Measurements from ENCODE around the gene NTM.

NTM gene

DNA sequence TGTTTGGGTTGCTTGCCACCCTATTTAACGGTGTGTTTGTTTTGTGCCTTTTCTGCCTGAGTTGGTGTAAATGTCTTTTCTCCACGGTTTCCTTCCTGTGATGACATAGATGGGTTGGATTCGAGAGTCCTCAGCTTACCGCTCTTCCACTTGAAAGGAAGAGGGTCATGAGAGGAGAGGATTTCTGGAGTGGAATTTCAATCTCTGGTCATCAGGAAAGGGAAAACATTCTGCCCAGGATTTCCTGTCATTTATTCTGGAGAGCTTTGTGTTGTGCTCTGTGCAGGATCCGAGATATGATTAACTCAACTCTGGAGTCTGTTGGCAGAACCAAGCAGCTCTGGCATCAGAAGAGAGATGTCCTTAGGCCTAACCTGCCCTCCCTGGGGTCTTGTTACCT is 605.2 kb downstream of the NTM start:
- no peak overlapping the region for H3K27ac ChIP-seq (replicated peaks)
- DNase-seq (ENCODE audit: low read depth in 1 of 2, low spot score in 1 of 2), result no peak
- TF ChIP-seq, protein P1, sequence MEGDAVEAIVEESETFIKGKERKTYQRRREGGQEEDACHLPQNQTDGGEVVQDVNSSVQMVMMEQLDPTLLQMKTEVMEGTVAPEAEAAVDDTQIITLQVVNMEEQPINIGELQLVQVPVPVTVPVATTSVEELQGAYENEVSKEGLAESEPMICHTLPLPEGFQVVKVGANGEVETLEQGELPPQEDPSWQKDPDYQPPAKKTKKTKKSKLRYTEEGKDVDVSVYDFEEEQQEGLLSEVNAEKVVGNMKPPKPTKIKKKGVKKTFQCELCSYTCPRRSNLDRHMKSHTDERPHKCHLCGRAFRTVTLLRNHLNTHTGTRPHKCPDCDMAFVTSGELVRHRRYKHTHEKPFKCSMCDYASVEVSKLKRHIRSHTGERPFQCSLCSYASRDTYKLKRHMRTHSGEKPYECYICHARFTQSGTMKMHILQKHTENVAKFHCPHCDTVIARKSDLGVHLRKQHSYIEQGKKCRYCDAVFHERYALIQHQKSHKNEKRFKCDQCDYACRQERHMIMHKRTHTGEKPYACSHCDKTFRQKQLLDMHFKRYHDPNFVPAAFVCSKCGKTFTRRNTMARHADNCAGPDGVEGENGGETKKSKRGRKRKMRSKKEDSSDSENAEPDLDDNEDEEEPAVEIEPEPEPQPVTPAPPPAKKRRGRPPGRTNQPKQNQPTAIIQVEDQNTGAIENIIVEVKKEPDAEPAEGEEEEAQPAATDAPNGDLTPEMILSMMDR (IDR thresholded peaks at IDR 0.05; ENCODE audit: insufficient read depth, low read length), result no peak
- TF ChIP-seq GABPA (IDR thresholded peaks at IDR 0.05; ENCODE audit: low read depth) (no peak), POLR2AphosphoS5 (IDR thresholded peaks at IDR 0.05; ENCODE audit: low read depth) (no peak), SPI1 (IDR thresholded peaks at IDR 0.05; ENCODE audit: borderline replicate concordance, low read depth) (no peak)
- TF ChIP-seq, protein P2, sequence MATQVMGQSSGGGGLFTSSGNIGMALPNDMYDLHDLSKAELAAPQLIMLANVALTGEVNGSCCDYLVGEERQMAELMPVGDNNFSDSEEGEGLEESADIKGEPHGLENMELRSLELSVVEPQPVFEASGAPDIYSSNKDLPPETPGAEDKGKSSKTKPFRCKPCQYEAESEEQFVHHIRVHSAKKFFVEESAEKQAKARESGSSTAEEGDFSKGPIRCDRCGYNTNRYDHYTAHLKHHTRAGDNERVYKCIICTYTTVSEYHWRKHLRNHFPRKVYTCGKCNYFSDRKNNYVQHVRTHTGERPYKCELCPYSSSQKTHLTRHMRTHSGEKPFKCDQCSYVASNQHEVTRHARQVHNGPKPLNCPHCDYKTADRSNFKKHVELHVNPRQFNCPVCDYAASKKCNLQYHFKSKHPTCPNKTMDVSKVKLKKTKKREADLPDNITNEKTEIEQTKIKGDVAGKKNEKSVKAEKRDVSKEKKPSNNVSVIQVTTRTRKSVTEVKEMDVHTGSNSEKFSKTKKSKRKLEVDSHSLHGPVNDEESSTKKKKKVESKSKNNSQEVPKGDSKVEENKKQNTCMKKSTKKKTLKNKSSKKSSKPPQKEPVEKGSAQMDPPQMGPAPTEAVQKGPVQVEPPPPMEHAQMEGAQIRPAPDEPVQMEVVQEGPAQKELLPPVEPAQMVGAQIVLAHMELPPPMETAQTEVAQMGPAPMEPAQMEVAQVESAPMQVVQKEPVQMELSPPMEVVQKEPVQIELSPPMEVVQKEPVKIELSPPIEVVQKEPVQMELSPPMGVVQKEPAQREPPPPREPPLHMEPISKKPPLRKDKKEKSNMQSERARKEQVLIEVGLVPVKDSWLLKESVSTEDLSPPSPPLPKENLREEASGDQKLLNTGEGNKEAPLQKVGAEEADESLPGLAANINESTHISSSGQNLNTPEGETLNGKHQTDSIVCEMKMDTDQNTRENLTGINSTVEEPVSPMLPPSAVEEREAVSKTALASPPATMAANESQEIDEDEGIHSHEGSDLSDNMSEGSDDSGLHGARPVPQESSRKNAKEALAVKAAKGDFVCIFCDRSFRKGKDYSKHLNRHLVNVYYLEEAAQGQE (IDR thresholded peaks at IDR 0.05; ENCODE audit: insufficient replicate concordance, low read depth), result no peak
- H3K27me3 ChIP-seq (ENCODE audit: insufficient read depth, poor library complexity, severe bottlenecking), result no peaks in the 10 kb centered on the region
- H3K4me3 ChIP-seq (replicated peaks; ENCODE audit: insufficient read depth, low read length), result no peak overlapping the region

DNA sequence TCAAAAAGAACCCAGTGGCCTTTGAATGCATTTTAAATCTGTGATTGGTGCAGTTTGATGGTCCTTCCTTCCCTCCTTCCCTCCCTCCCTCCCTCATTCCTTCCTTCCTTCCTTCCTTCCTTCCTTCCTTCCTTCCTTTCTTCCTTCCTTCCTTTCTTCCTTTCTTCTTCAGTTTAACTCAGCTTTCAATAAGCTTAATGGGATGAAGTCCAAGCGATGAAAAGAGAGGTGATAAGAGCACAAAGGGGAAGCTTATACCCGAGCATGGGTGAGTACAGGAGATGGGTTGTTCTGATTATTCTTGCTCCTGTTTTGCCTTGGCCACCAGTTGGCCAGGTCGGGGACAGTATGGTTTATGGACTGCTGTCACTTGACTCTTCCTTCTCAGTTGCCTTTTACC is 605.6 kb downstream of the NTM start:
- H3K27me3 ChIP-seq (ENCODE audit: insufficient read depth, poor library complexity, severe bottlenecking), result no peaks in the 10 kb centered on the region
- TF ChIP-seq POLR2AphosphoS5 (IDR thresholded peaks at IDR 0.05; ENCODE audit: low read depth) (no peak), GABPA (IDR thresholded peaks at IDR 0.05; ENCODE audit: low read depth) (no peak)
- no peak overlapping the region for H3K27ac ChIP-seq (replicated peaks)
- H3K4me3 ChIP-seq (replicated peaks; ENCODE audit: insufficient read depth, low read length), result no peak overlapping the region
- DNase-seq (ENCODE audit: low read depth in 1 of 2, low spot score in 1 of 2), result no peak

DNA sequence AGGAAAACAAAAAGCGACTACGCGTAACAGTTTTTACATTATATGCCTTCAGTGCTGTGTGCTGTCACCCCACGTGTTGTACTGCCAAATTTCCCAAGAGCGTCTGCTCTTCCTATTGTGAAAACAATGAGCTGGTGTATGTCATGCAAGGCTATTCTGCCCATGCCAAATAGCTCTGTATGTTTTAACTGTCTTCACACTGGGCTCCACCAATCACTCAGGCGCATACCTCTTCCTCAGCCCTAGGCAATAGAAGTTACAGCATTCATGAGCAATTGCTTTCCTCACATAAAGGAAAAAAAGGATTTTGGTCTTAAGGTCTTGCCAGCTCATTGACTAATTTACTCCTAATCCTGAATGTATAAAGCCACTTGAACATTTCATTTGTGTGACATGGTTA is 606.8 kb downstream of the NTM start:
- H3K4me3 ChIP-seq (replicated peaks; ENCODE audit: insufficient read depth, low read length), result no peak overlapping the region
- no peak for DNase-seq (ENCODE audit: low read depth in 1 of 2, low spot score in 1 of 2)
- H3K27me3 ChIP-seq (ENCODE audit: insufficient read depth, poor library complexity, severe bottlenecking), result no peaks in the 10 kb centered on the region
- no peak overlapping the region for H3K27ac ChIP-seq (replicated peaks)
- TF ChIP-seq GABPA (IDR thresholded peaks at IDR 0.05; ENCODE audit: low read depth) (no peak), POLR2AphosphoS5 (IDR thresholded peaks at IDR 0.05; ENCODE audit: low read depth) (no peak), SPI1 (IDR thresholded peaks at IDR 0.05; ENCODE audit: borderline replicate concordance, low read depth) (no peak)
- TF ChIP-seq, protein P2 (IDR thresholded peaks at IDR 0.05; ENCODE audit: insufficient replicate concordance, low read depth), result no peak
- TF ChIP-seq, protein P1 (IDR thresholded peaks at IDR 0.05; ENCODE audit: insufficient read depth, low read length), result no peak

DNA sequence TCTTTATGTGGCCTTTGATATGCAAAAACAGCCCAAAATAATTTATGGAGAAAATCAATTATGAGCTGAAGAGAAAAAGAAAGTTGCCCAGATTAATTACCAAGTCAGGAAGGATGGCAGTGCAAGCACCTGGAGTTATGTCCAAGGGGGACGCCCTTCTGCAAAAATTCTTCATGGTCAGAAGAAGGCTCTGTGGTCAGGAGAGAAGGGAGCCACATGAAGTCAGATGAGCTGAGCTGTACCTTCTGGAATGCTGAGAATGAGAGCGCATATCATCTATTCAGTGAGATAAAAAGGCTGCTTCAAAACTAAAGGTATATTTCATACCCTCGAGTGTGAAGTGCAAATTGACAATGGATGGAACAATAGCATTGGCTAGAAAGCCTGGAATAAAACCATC is 607.4 kb downstream of the NTM start:
- DNase-seq (ENCODE audit: low read depth in 1 of 2, low spot score in 1 of 2), result no peak
- no peak overlapping the region for H3K27ac ChIP-seq (replicated peaks)
- H3K4me3 ChIP-seq (replicated peaks; ENCODE audit: insufficient read depth, low read length), result no peak overlapping the region

More for the DNA sequence above, 607.4 kb downstream of the NTM start:
- H3K27me3 ChIP-seq (ENCODE audit: insufficient read depth, poor library complexity, severe bottlenecking), result no peaks in the 10 kb centered on the region
- no peak for TF ChIP-seq SPI1 (IDR thresholded peaks at IDR 0.05; ENCODE audit: borderline replicate concordance, low read depth)
- TF ChIP-seq, protein P1 (IDR thresholded peaks at IDR 0.05; ENCODE audit: insufficient read depth, low read length), result no peak
- TF ChIP-seq, protein P2 (IDR thresholded peaks at IDR 0.05; ENCODE audit: insufficient replicate concordance, low read depth), result no peak
- no peak for TF ChIP-seq GABPA (IDR thresholded peaks at IDR 0.05; ENCODE audit: low read depth)
- TF ChIP-seq POLR2AphosphoS5 (IDR thresholded peaks at IDR 0.05; ENCODE audit: low read depth), result no peak
